Loucy (cell line): ENCODE measurements around the gene ARID2.

Experiments
- H2AFZ ChIP-seq: fragments of 200-600 bp; sonication (generic); 2 replicates; pipeline ENCODE4 v1.6.0; 2016; ENCODE audit warnings: antibody characterized with exemption, mild to moderate bottlenecking, low read length, moderate library complexity
- H3F3A ChIP-seq: fragments of 200-600 bp; 2 replicates; pipeline ENCODE4 v1.6.0; 2016; ENCODE audit warnings: antibody characterized with exemption, low read depth, mild to moderate bottlenecking
- H3K27me3 ChIP-seq: fragments of 200-600 bp; sonication (generic); 2 replicates; pipeline ENCODE4 v1.6.1; 2014; ENCODE audit warnings: low read length, mild to moderate bottlenecking; ENCODE audit not compliant: insufficient read depth, poor library complexity, severe bottlenecking
- H3K36me3 ChIP-seq: fragments of 200-600 bp; sonication (generic); 2 replicates; pipeline ENCODE4 v1.6.1; 2016; ENCODE audit warnings: low read length; ENCODE audit not compliant: insufficient read depth
- H3K4me1 ChIP-seq: fragments of 200-600 bp; sonication (generic); 2 replicates; pipeline ENCODE4 v1.5.1; 2014; ENCODE audit warnings: low read length, mild to moderate bottlenecking; ENCODE audit not compliant: insufficient read depth, poor library complexity, severe bottlenecking
- H3K4me2 ChIP-seq: fragments of 200-600 bp; sonication (generic); 2 replicates; pipeline ENCODE4 v1.6.0; 2014; ENCODE audit warnings: antibody characterized with exemption, low read length, low read depth, mild to moderate bottlenecking; ENCODE audit not compliant: poor library complexity, severe bottlenecking
- H3K4me3 ChIP-seq: fragments of 200-600 bp; sonication (generic); 2 replicates; pipeline ENCODE4 v1.5.1; 2014; ENCODE audit warnings: low read length, mild to moderate bottlenecking, mixed read lengths; ENCODE audit not compliant: poor library complexity, severe bottlenecking
- H3K79me2 ChIP-seq: fragments of 200-600 bp; sonication (generic); 2 replicates; pipeline ENCODE4 v1.6.1; 2014; ENCODE audit warnings: low read length; ENCODE audit not compliant: insufficient read depth
- H3K9ac ChIP-seq: fragments of 200-600 bp; sonication (generic); 2 replicates; pipeline ENCODE4 v1.6.0; 2014; ENCODE audit warnings: mild to moderate bottlenecking, low read depth, low read length, moderate library complexity; ENCODE audit not compliant: poor library complexity, severe bottlenecking
- H3K9me2 ChIP-seq: fragments of 200-600 bp; sonication (generic); replicated peaks from 2 replicates; pipeline ENCODE4 v1.6.1; 2016; ENCODE audit warnings: low read depth, low read length, mixed read lengths
- H3K9me3 ChIP-seq: fragments of 200-600 bp; sonication (generic); 2 replicates; pipeline ENCODE4 v1.6.1; 2014; ENCODE audit warnings: mild to moderate bottlenecking, antibody characterized with exemption, low read length, low read depth; ENCODE audit not compliant: insufficient read depth
- H4K20me1 ChIP-seq: fragments of 200-600 bp; sonication (generic); 2 replicates; pipeline ENCODE4 v1.6.0; 2014; ENCODE audit warnings: antibody characterized with exemption, low read length, mild to moderate bottlenecking; ENCODE audit not compliant: insufficient read depth, poor library complexity, severe bottlenecking
- EZH2phosphoT487 ChIP-seq: fragments of 200-600 bp; IDR thresholded peaks from 2 replicates; pipeline ENCODE4 v1.6.1; 2018; ENCODE audit warnings: antibody characterized with exemption, mild to moderate bottlenecking, moderate library complexity, borderline replicate concordance
- TF ChIP-seq, protein P1 (sequence below): fragments of 200-600 bp; sonication (generic); conservative IDR thresholded peaks from 2 replicates; pipeline ENCODE4 v1.5.1; 2014; ENCODE audit warnings: mild to moderate bottlenecking, antibody characterized with exemption, low read length

Gene ARID2

DNA sequence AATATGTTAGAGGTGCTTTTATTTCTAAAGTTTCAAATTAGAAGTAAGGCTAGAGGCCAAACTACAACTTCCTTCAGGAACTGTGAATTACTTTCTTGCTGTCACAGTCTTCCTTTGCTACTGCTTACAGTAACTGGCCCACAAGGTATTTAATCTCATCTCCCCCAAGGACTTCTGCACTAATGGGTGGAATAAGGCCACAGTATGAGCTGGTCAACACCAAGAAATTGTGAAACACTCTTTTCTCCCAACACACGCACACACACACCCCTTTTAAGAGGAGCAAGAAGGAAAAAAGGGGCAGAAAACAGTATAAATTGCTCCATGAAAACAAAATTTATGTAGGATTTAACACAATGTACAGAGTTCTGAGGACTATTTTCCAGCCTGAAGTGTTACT lies 215.3 kb downstream of the ARID2 start:
- no peak for TF ChIP-seq EZH2phosphoT487
- TF ChIP-seq, protein P1, sequence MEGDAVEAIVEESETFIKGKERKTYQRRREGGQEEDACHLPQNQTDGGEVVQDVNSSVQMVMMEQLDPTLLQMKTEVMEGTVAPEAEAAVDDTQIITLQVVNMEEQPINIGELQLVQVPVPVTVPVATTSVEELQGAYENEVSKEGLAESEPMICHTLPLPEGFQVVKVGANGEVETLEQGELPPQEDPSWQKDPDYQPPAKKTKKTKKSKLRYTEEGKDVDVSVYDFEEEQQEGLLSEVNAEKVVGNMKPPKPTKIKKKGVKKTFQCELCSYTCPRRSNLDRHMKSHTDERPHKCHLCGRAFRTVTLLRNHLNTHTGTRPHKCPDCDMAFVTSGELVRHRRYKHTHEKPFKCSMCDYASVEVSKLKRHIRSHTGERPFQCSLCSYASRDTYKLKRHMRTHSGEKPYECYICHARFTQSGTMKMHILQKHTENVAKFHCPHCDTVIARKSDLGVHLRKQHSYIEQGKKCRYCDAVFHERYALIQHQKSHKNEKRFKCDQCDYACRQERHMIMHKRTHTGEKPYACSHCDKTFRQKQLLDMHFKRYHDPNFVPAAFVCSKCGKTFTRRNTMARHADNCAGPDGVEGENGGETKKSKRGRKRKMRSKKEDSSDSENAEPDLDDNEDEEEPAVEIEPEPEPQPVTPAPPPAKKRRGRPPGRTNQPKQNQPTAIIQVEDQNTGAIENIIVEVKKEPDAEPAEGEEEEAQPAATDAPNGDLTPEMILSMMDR = no peak
- Histone ChIP-seq H4K20me1 (no peaks in the 10 kb centered on the region), H3K79me2 (no peaks in the 10 kb centered on the region)

DNA sequence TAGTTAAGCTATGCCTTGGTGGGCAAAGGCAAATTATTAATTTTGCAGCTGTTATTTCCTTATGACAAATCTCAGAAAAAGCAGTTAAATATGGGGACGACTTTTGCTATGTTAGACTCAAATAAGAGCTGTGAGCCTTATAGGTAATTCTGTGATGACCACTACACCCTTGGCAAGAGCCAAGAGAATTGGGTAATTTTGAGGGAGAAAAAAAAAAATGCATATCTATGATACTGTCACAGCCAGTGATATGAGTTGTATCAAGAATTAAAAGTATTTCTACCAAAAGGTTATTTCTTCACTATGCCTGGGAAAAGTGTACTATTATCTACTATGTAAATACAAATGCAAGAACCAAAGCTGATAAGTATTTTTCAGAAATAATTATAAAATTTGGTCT lies 216.9 kb downstream of the ARID2 start:
- Histone ChIP-seq H3K9ac (no peak overlapping the region), H3K9me3 (no peaks in the 10 kb centered on the region), H3F3A (no peaks in the 10 kb centered on the region), H3K9me2 (no peaks in the 10 kb centered on the region), H3K79me2 (no peaks in the 10 kb centered on the region), H4K20me1 (no peaks in the 10 kb centered on the region), H3K4me3 (no peak overlapping the region), H3K36me3 (peaks cover 82% of the 10 kb centered on the region), H2AFZ (no peak overlapping the region), H3K27me3 (no peaks in the 10 kb centered on the region), H3K4me2 (no peak overlapping the region), H3K4me1 (no peaks in the 10 kb centered on the region)
- TF ChIP-seq EZH2phosphoT487 = no peak
- TF ChIP-seq, protein P1 = no peak

More for the DNA sequence above, 215.3 kb downstream of the ARID2 start:
- Histone ChIP-seq H3K4me3 (no peak overlapping the region), H3F3A (no peaks in the 10 kb centered on the region), H3K9me2 (no peaks in the 10 kb centered on the region), H3K4me1 (no peaks in the 10 kb centered on the region), H3K9me3 (no peaks in the 10 kb centered on the region), H3K9ac (no peak overlapping the region), H3K27me3 (no peaks in the 10 kb centered on the region), H2AFZ (no peak overlapping the region), H3K4me2 (no peak overlapping the region), H3K36me3 (peaks cover 77% of the 10 kb centered on the region)

DNA sequence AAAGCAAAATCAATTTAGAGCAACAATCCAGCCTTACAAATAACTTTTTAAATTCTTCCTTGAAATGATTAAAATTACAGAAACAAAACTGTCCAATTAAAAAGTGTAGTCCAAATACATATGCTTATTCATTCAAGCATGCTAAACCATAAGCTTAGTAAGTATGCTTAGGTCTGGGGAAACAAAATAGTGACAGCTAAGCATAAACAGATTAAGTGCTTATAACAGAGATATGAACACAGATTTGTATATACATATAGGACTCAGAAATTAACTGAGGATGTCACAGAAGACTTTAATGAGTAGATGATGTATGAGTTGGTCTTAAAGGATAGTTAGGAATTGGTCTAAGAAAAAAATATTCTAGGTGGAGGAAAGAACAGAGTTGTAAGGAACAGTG lies 219.0 kb downstream of the ARID2 start:
- no peaks in the 10 kb centered on the region for H3F3A ChIP-seq
- no peaks in the 10 kb centered on the region for H3K27me3 ChIP-seq
- no peaks in the 10 kb centered on the region for H3K9me3 ChIP-seq
- H3K79me2 ChIP-seq = no peaks in the 10 kb centered on the region
- H3K9ac ChIP-seq = no peak overlapping the region
- H3K9me2 ChIP-seq = no peaks in the 10 kb centered on the region
- H3K4me2 ChIP-seq = no peak overlapping the region
- no peak overlapping the region for H3K4me3 ChIP-seq
- no peaks in the 10 kb centered on the region for H3K4me1 ChIP-seq
- H3K36me3 ChIP-seq = peaks cover 67% of the 10 kb centered on the region
- H2AFZ ChIP-seq = no peak overlapping the region
- H4K20me1 ChIP-seq = no peaks in the 10 kb centered on the region
- no peak for TF ChIP-seq EZH2phosphoT487
- TF ChIP-seq, protein P1 = no peak
